ENCODE data around the gene CDYL2. TPM values are rescaled to one million over a fixed set of nuclear protein-coding genes. Genes with fewer than 3 reads are reported as not detected.

Gene CDYL2
- total RNA-seq, 1 experiment from 2014 or later: 8.2 TPM

GRCh38 chr16:80720804-80721371 lies 83.5 kb downstream of the CDYL2 start:
- no peak overlapping the region for H3K27ac Mint-ChIP-seq
- H3K4me3 Mint-ChIP-seq: no peak overlapping the region
- peaks cover 4% of the 10 kb centered on the region for H3K27me3 Mint-ChIP-seq (ENCODE audit: low read depth)
- peaks cover 31% of the 10 kb centered on the region for H3K9me3 Mint-ChIP-seq
- ChIA-PET POLR2A (no interaction called here), CTCF (no interaction called here)
- peaks cover 3% of the 10 kb centered on the region; the same call in 1 of the 2 replicates for H3K36me3 Mint-ChIP-seq
- DNase-seq (ENCODE audit: low spot score) (no peak), ATAC-seq (no peak)
- peaks cover 11% of the 10 kb centered on the region for H3K4me1 Mint-ChIP-seq
- no peak for TF ChIP-seq PREB (CRISPR knock-in tag; IDR thresholded peaks at IDR 0.05; ENCODE audit: borderline replicate concordance)
- no peak for TF ChIP-seq IRF2 (CRISPR knock-in tag; IDR thresholded peaks at IDR 0.05; ENCODE audit: borderline replicate concordance, low read depth)

GRCh38 chr16:80719573-80719972 lies 84.8 kb downstream of the CDYL2 start:
- ChIA-PET CTCF (no interaction called here), POLR2A (no interaction called here)
- TF ChIP-seq ZNF232 (CRISPR knock-in tag; IDR thresholded peaks at IDR 0.05): no peak
- no peak for TF ChIP-seq ZBTB21 (CRISPR knock-in tag; IDR thresholded peaks at IDR 0.05; ENCODE audit: borderline replicate concordance)
- TF ChIP-seq ATF2 (CRISPR knock-in tag; IDR thresholded peaks at IDR 0.05; ENCODE audit: borderline replicate concordance, low read depth): no peak
- no peak for TF ChIP-seq PRRX2 (CRISPR knock-in tag; IDR thresholded peaks at IDR 0.05)
- DNase-seq (ENCODE audit: low spot score): no peak
- Mint-ChIP-seq H3K4me3 (no peak overlapping the region), H3K9me3 (peaks cover 18% of the 10 kb centered on the region), H3K36me3 (peaks cover 3% of the 10 kb centered on the region; the same call in 1 of the 2 replicates), H3K27me3 (ENCODE audit: low read depth) (peaks cover 3% of the 10 kb centered on the region), H3K27ac (no peak overlapping the region), H3K4me1 (peaks cover 11% of the 10 kb centered on the region)
- no peak for ATAC-seq

GRCh38 chr16:80718480-80719220 lies 85.7 kb downstream of the CDYL2 start:
- Mint-ChIP-seq H3K36me3 (peaks cover 3% of the 10 kb centered on the region; the same call in 1 of the 2 replicates), H3K4me1 (peaks cover 11% of the 10 kb centered on the region), H3K27ac (no peak overlapping the region), H3K4me3 (no peak overlapping the region), H3K9me3 (peaks cover 10% of the 10 kb centered on the region; the same call in 1 of the 2 replicates), H3K27me3 (ENCODE audit: low read depth) (no peaks in the 10 kb centered on the region; the same call in none of the 2 replicates)
- ATAC-seq (peak; percentile 86), DNase-seq (ENCODE audit: low spot score) (peak; percentile 22)
- POLR2A ChIA-PET: no interaction called here
- CTCF ChIA-PET: no interaction called here
- TF ChIP-seq NR1H2 (CRISPR knock-in tag; IDR thresholded peaks at IDR 0.05) (no peak), SMAD4 (CRISPR knock-in tag; IDR thresholded peaks at IDR 0.05) (no peak), FOXP1 (CRISPR knock-in tag; IDR thresholded peaks at IDR 0.05; ENCODE audit: borderline replicate concordance) (no peak), ARID4B (CRISPR knock-in tag; IDR thresholded peaks at IDR 0.05; ENCODE audit: borderline replicate concordance) (no peak), JUN (CRISPR knock-in tag; IDR thresholded peaks at IDR 0.05) (no peak), ZSCAN18 (CRISPR knock-in tag; IDR thresholded peaks at IDR 0.05) (no peak), ZNF671 (CRISPR knock-in tag; IDR thresholded peaks at IDR 0.05) (no peak), HMGXB4 (CRISPR knock-in tag; IDR thresholded peaks at IDR 0.05) (no peak), ATF3 (CRISPR knock-in tag; conservative IDR thresholded peaks at IDR 0.05) (no peak), ZNF121 (CRISPR knock-in tag; IDR thresholded peaks at IDR 0.05) (no peak), ZNF425 (CRISPR knock-in tag; conservative IDR thresholded peaks at IDR 0.05) (no peak)
